ENCODE results near the gene HAUS7. TPM values are rescaled to one million over a fixed set of nuclear protein-coding genes. Genes with fewer than 3 reads are reported as not detected.

Gene HAUS7
- polyA plus RNA-seq, 1 donor (not counting 4 experiments of a cell fraction or from before 2014, with no cell fraction given) = 13.8 TPM

- Histone ChIP-seq H3K4me3 (ENCODE audit: control insufficient read depth in 2 of 3, extremely low read depth in 1 of 3, insufficient read depth in 2 of 3, low read depth in 1 of 3, low read length in 3 of 3) (no peak overlapping the region), H3K9me1 (ENCODE audit: control insufficient read depth, extremely low read depth, insufficient read depth, low read length) (no peaks in the 10 kb centered on the region), H3K9ac (ENCODE audit: control insufficient read depth, extremely low read depth, insufficient read depth, low read length) (no peak overlapping the region), H3K4me2 (ENCODE audit: control insufficient read depth, extremely low read depth, insufficient read depth, low read depth, low read length) (no peak overlapping the region), H3K36me3 (ENCODE audit: control insufficient read depth in 2 of 2, extremely low read depth in 1 of 2, insufficient read depth in 2 of 2, low read length in 2 of 2) (no peaks in the 10 kb centered on the region), H4K20me1 (ENCODE audit: control insufficient read depth, extremely low read depth, insufficient read depth, low read length) (no peaks in the 10 kb centered on the region), H3K27ac (ENCODE audit: control insufficient read depth, insufficient read depth, low read length) (no peak overlapping the region), H3K79me2 (ENCODE audit: control insufficient read depth, insufficient read depth, low read length) (no peaks in the 10 kb centered on the region), H2AFZ (ENCODE audit: control insufficient read depth, low read length) (no peak overlapping the region), H3K27me3 (ENCODE audit: control insufficient read depth, extremely low read depth, insufficient read depth, low read length) (no peaks in the 10 kb centered on the region), H3K4me1 (ENCODE audit: control insufficient read depth, extremely low read depth, insufficient read depth, low read length) (peaks cover 5% of the 10 kb centered on the region), H3K9me3 (ENCODE audit: control insufficient read depth, low read depth, low read length) (no peaks in the 10 kb centered on the region)
- dilution Hi-C loops (cut with MboI; ENCODE audit: extremely low pct_ligation_motif_present, low sequenced_read_pairs) = no loop called here
- no peak for TF ChIP-seq CTCF (optimal IDR thresholded peaks at IDR 0.05 in 1 of 3, IDR thresholded peaks at IDR 0.05 in 1 of 3, conservative IDR thresholded peaks at IDR 0.05 in 1 of 3; ENCODE audit: extremely low read depth in 1 of 3, insufficient read depth in 2 of 3, low read length in 3 of 3)
- no peak for TF ChIP-seq EZH2 (IDR thresholded peaks at IDR 0.05; ENCODE audit: low read length)
- FAIRE-seq (no peak), DNase-seq (ENCODE audit: low read depth, low spot score) (no peak)
These were observed 60.0 kb downstream of the HAUS7 start for GRCh38 chrX:153410373-153410772.

GRCh38 chrX:153409414-153410101 lies 60.8 kb downstream of the HAUS7 start:
- Histone ChIP-seq H3K4me3 (ENCODE audit: control insufficient read depth in 2 of 3, extremely low read depth in 1 of 3, insufficient read depth in 2 of 3, low read depth in 1 of 3, low read length in 3 of 3) (no peak overlapping the region), H3K4me1 (ENCODE audit: control insufficient read depth, extremely low read depth, insufficient read depth, low read length) (peaks cover 5% of the 10 kb centered on the region), H3K27ac (ENCODE audit: control insufficient read depth, insufficient read depth, low read length) (no peak overlapping the region), H3K27me3 (ENCODE audit: control insufficient read depth, extremely low read depth, insufficient read depth, low read length) (no peaks in the 10 kb centered on the region), H4K20me1 (ENCODE audit: control insufficient read depth, extremely low read depth, insufficient read depth, low read length) (no peaks in the 10 kb centered on the region), H3K4me2 (ENCODE audit: control insufficient read depth, extremely low read depth, insufficient read depth, low read depth, low read length) (no peak overlapping the region), H3K79me2 (ENCODE audit: control insufficient read depth, insufficient read depth, low read length) (no peaks in the 10 kb centered on the region), H3K9me1 (ENCODE audit: control insufficient read depth, extremely low read depth, insufficient read depth, low read length) (no peaks in the 10 kb centered on the region), H2AFZ (ENCODE audit: control insufficient read depth, low read length) (no peak overlapping the region), H3K9ac (ENCODE audit: control insufficient read depth, extremely low read depth, insufficient read depth, low read length) (no peak overlapping the region), H3K9me3 (ENCODE audit: control insufficient read depth, low read depth, low read length) (no peaks in the 10 kb centered on the region), H3K36me3 (ENCODE audit: control insufficient read depth in 2 of 2, extremely low read depth in 1 of 2, insufficient read depth in 2 of 2, low read length in 2 of 2) (no peaks in the 10 kb centered on the region)
- DNase-seq (ENCODE audit: low read depth, low spot score) (no peak), FAIRE-seq (no peak)
- TF ChIP-seq EZH2 (IDR thresholded peaks at IDR 0.05; ENCODE audit: low read length) = no peak
- TF ChIP-seq CTCF (optimal IDR thresholded peaks at IDR 0.05 in 1 of 3, IDR thresholded peaks at IDR 0.05 in 1 of 3, conservative IDR thresholded peaks at IDR 0.05 in 1 of 3; ENCODE audit: extremely low read depth in 1 of 3, insufficient read depth in 2 of 3, low read length in 3 of 3) = no peak
- dilution Hi-C loops (cut with MboI; ENCODE audit: extremely low pct_ligation_motif_present, low sequenced_read_pairs) = no loop called here

Data from keratinocyte (primary cell).